Measurements from ENCODE around the gene DNAH2. TPM values are rescaled to one million over a fixed set of nuclear protein-coding genes. Genes with fewer than 3 reads are reported as not detected.

DNAH2 gene
- total and polyA plus RNA-seq, 2 of the 8 experiments (the other 6 are each of a cell fraction or from before 2014, with no cell fraction given), result 0.13 to 0.18 TPM

DNA sequence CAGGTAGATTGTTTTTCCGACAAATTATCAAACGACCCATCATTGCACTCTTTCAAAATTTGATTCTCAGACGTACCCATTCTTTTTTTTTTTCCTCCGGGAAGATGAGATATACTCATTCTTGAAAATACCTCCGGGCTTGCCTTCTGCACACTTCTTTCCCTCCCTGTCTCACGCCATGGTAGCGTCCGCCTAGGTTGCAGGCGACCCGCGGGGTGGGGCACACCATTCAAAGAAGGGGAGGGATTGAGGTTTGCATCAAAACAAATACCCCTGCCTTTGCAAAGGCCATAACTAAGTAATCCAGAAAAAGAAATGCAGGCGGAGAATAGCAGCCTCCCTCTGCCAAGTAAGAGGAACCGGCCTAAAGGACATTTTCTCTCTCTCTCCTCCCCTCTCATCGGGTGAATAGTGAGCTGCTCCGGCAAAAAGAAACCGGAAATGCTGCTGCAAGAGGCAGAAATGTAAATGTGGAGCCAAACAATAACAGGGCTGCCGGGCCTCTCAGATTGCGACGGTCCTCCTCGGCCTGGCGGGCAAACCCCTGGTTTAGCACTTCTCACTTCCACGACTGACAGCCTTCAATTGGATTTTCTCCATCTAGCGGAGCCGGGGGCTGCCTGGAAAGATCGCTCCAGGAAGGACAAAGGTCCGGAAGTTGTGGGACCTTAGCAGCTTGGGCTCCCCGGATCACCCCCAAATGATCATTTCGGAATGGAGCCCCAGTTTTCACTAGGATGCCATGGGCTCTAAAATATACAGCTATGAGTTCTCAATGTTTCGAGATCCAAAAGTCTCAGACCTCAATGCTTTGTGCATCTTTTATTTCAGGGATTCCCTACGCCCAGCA, 31.1 kb upstream of the DNAH2 start:
- Histone ChIP-seq H3K27me3 (replicated peaks in 1 of 4; ENCODE audit: control insufficient read depth in 3 of 4, extremely low read depth in 1 of 4, insufficient read depth in 3 of 4, low read length in 3 of 4) (no peaks in the 10 kb centered on the region), H2BK120ac (replicated peaks; ENCODE audit: low read depth, low read length) (peak overlapping the region; percentile 91), H3K79me1 (ENCODE audit: low read depth, low read length) (peaks cover 13% of the 10 kb centered on the region), H3K9ac (replicated peaks in 1 of 4; ENCODE audit: extremely low read depth in 1 of 4, low read depth in 3 of 4, low read length in 3 of 4) (peak overlapping the region; percentile 78 to 100 (median 98)), H3K79me2 (ENCODE audit: control insufficient read depth in 1 of 2, insufficient read depth in 2 of 2, low read length in 2 of 2) (peaks cover 25 to 66% of the 10 kb centered on the region in 2 experiments), H3K14ac (ENCODE audit: insufficient read length) (peak overlapping the region; percentile 4), H3K4me2 (ENCODE audit: insufficient read depth in 1 of 2, low read depth in 2 of 2, low read length in 2 of 2) (peak overlapping the region; percentile 84 to 91), H3K27ac (ENCODE audit: low read depth, low read length) (peak overlapping the region; percentile 99), H4K8ac (ENCODE audit: extremely low read depth, insufficient read depth, low read length) (peak overlapping the region; percentile 99; the same call in 1 of the 2 replicates), H3K36me3 (ENCODE audit: control insufficient read depth in 2 of 4, insufficient read depth in 4 of 4, low read length in 3 of 4) (peaks cover 0 to 4% (median 0%) of the 10 kb centered on the region in 4 experiments; a peak in 2 of 8 replicates), H2BK20ac (ENCODE audit: low read length) (no peak overlapping the region), H3K4me3 (ENCODE audit: extremely low read depth in 1 of 4, insufficient read depth in 2 of 4, low read depth in 3 of 4, low read length in 4 of 4) (peak overlapping the region; percentile 75 to 100 (median 94)), H3K4ac (replicated peaks; ENCODE audit: insufficient read length, low read depth, low read length) (peak overlapping the region; percentile 82), H3K23me2 (ENCODE audit: low read depth, low read length) (peaks cover 16% of the 10 kb centered on the region), H2AFZ (ENCODE audit: low read length) (no peak overlapping the region), H2BK5ac (ENCODE audit: low read depth, low read length) (peak overlapping the region; percentile 99), H3K4me1 (replicated peaks in 1 of 4; ENCODE audit: control insufficient read depth in 3 of 4, insufficient read depth in 4 of 4, low read length in 3 of 4) (peaks cover 0 to 11% (median 4%) of the 10 kb centered on the region in 4 experiments; a peak in 4 of 7 replicates), H3K56ac (replicated peaks; ENCODE audit: insufficient read length, low read depth, low read length) (peak overlapping the region; percentile 63), H2BK12ac (ENCODE audit: low read depth, low read length) (peak overlapping the region; percentile 80; the same call in 1 of the 2 replicates), H3K18ac (ENCODE audit: extremely low read depth, low read length) (peak overlapping the region; percentile 93), H4K20me1 (replicated peaks in 1 of 2; ENCODE audit: control insufficient read depth in 1 of 2, insufficient read depth in 2 of 2, low read length in 2 of 2) (peaks cover 7 to 10% of the 10 kb centered on the region in 2 experiments), H3K23ac (ENCODE audit: insufficient read length) (no peak overlapping the region), H2BK15ac (ENCODE audit: low read length) (no peak overlapping the region), H2AK5ac (ENCODE audit: low read depth, low read length) (peak overlapping the region; percentile 95; the same call in 1 of the 2 replicates), H4K5ac (ENCODE audit: insufficient read length, low read depth, low read length) (peak overlapping the region; percentile 91), H3K9me3 (ENCODE audit: insufficient read depth in 2 of 2, low read depth in 1 of 2, low read length in 1 of 2) (no peaks in the 10 kb centered on the region), H4K91ac (replicated peaks; ENCODE audit: insufficient read length, low read length) (peak overlapping the region; percentile 93)
- DNase-seq (ENCODE audit: low read depth in 1 of 2, low spot score in 2 of 2), result peak in 1 of 2 experiments; percentile 83
- no peak for FAIRE-seq
- POLR2A ChIA-PET (ENCODE audit: partially characterized antibody), result interaction anchor here (0.6 to 58.0 kb wide), 40 partner anchors 10 to 537 kb away, joined by 3 to 2272 read pairs (median 4); partner anchors contain the start of genes ATP1B2, CD68, CNTROB and DNAH2
- 2% methylated on average over 30 of the region's 30 CpGs; no CpG with 5 or more reads in 1 of the 2 experiments for WGBS, 2 experiments (ENCODE audit: extremely low coverage in 1 of 2, insufficient coverage in 1 of 2, insufficient read length in 1 of 2, insufficient replicate concordance in 2 of 2, low coverage in 1 of 2, low lambda C conversion rate in 2 of 2, missing lambda C conversion rate in 1 of 2)
- CTCF ChIA-PET (ENCODE audit: partially characterized antibody), result interaction anchor here (0.6 to 11.3 kb wide), 32 partner anchors 11 to 1603 kb away, joined by 3 to 199 read pairs (median 6); partner anchors contain the start of genes ATP1B2, DNAH2, EFNB3 and NEURL4
- TF ChIP-seq POLR2AphosphoS5 (IDR thresholded peaks at IDR 0.05; ENCODE audit: low read depth, low read length) (peak; percentile 93), CHD1 (IDR thresholded peaks at IDR 0.05; ENCODE audit: low read depth, low read length) (peak; percentile 97), HDAC2 (IDR thresholded peaks at IDR 0.05; ENCODE audit: borderline replicate concordance in 1 of 2, low read depth in 2 of 2, low read length in 2 of 2) (no peak; a peak in 1 of 4 replicates), KDM5A (IDR thresholded peaks at IDR 0.05; ENCODE audit: low read length) (no peak), POU5F1 (IDR thresholded peaks at IDR 0.05; ENCODE audit: low read depth, low read length) (no peak), CREB1 (IDR thresholded peaks at IDR 0.05) (no peak), CBX8 (IDR thresholded peaks at IDR 0.05; ENCODE audit: borderline replicate concordance, low read depth, low read length) (no peak)
- TF ChIP-seq, protein P1, sequence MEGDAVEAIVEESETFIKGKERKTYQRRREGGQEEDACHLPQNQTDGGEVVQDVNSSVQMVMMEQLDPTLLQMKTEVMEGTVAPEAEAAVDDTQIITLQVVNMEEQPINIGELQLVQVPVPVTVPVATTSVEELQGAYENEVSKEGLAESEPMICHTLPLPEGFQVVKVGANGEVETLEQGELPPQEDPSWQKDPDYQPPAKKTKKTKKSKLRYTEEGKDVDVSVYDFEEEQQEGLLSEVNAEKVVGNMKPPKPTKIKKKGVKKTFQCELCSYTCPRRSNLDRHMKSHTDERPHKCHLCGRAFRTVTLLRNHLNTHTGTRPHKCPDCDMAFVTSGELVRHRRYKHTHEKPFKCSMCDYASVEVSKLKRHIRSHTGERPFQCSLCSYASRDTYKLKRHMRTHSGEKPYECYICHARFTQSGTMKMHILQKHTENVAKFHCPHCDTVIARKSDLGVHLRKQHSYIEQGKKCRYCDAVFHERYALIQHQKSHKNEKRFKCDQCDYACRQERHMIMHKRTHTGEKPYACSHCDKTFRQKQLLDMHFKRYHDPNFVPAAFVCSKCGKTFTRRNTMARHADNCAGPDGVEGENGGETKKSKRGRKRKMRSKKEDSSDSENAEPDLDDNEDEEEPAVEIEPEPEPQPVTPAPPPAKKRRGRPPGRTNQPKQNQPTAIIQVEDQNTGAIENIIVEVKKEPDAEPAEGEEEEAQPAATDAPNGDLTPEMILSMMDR (IDR thresholded peaks at IDR 0.05; ENCODE audit: control extremely low read depth in 1 of 3, insufficient read depth in 1 of 3, low read depth in 1 of 3, low read length in 3 of 3), result no peak
